Measurements from ENCODE around the gene MTCL1.

- TF ChIP-seq, protein P1, sequence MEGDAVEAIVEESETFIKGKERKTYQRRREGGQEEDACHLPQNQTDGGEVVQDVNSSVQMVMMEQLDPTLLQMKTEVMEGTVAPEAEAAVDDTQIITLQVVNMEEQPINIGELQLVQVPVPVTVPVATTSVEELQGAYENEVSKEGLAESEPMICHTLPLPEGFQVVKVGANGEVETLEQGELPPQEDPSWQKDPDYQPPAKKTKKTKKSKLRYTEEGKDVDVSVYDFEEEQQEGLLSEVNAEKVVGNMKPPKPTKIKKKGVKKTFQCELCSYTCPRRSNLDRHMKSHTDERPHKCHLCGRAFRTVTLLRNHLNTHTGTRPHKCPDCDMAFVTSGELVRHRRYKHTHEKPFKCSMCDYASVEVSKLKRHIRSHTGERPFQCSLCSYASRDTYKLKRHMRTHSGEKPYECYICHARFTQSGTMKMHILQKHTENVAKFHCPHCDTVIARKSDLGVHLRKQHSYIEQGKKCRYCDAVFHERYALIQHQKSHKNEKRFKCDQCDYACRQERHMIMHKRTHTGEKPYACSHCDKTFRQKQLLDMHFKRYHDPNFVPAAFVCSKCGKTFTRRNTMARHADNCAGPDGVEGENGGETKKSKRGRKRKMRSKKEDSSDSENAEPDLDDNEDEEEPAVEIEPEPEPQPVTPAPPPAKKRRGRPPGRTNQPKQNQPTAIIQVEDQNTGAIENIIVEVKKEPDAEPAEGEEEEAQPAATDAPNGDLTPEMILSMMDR (IDR thresholded peaks at IDR 0.05; ENCODE audit: low read length), result no peak
- TF ChIP-seq EZH2 (IDR thresholded peaks at IDR 0.05; ENCODE audit: borderline replicate concordance, low read length), result no peak
Measured at GRCh38 chr18:8797206-8797605, 91.8 kb downstream of the MTCL1 start.
